HG03060 (cell line): Measurements from ENCODE around the gene SDHAF3.
"Not testable (repeated sequence)": the region's sequence is repeated elsewhere in the genome, so short reads cannot be mapped to it uniquely, and the experiment has no call there.

ENCODE experiments used
- ATAC-seq: cut with Tn5 transposase; IDR thresholded peaks from one replicate; pipeline ENCODE4 v1.9.1; 2021; ENCODE audit warnings: low read depth, moderate number of reproducible peaks; ENCODE audit not compliant: unreplicated experiment

Gene SDHAF3

DNA sequence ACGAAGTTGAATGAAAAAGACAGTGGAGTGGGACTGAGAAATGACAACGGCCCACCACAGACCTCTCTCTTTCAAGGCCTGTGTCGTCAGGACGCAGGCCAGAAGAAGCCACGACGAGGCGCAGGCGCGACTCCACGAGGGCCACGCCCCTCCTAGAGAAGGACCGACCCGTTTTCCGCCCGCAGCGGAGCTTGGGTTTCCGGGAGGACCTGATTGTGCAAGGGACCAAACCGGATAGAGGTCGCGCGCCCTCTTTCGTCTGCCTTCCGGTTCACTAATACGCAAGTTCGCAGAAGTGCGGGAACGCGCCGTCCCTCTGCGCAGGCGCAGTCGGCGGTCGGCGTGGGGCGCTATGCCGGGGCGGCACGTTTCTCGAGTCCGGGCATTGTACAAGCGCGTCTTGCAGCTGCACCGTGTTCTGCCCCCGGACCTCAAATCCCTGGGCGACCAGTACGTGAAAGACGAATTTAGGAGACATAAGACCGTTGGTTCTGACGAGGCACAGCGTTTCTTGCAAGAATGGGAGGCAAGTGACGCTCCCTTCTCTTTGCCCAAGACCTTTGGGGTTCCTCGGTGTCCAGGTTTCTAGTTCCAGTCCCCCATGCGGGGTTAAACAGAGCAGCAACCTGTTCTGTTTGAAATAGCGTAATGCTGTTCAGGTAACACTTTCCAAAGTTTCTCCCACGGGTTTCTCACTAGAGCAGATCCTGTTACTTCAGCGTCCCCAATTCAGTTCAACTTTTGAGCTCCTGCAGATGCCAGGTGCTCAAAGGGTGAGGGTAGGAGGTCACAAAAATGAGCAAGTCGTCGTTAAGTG lies at the start of gene SDHAF3:
Gene SDHAF3, plus strand, starts transcription at position 327 of the 817 bp plus-strand sequence. Its CDS starts 26 bp downstream, at position 353.
- ATAC-seq = peak; percentile 85

- not testable (repeated sequence) for ATAC-seq
Measured at GRCh38 chr7:97072025-97072424, 45.5 kb upstream of the SDHAF3 start.

DNA sequence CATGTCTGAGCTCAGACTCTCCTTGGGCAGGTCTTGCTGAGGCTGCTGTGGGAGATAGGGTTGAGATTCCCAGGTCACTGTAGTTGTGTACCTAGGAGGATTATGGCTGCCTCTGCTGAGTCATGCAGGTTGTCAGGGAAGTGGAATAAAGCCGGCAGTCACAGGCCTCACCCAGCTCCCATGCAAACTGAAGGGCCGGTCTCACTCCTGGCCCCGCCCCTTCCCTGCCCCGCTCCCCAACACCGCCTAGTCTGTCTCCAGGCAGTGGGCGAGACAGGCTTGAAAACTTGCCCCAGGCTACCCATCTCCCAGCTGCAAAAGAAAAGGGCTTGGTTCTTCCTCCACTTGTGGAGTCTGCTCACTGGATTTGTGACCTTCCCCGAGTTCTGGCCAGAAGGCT lies 41.6 kb upstream of the SDHAF3 start:
- no peak for ATAC-seq

DNA sequence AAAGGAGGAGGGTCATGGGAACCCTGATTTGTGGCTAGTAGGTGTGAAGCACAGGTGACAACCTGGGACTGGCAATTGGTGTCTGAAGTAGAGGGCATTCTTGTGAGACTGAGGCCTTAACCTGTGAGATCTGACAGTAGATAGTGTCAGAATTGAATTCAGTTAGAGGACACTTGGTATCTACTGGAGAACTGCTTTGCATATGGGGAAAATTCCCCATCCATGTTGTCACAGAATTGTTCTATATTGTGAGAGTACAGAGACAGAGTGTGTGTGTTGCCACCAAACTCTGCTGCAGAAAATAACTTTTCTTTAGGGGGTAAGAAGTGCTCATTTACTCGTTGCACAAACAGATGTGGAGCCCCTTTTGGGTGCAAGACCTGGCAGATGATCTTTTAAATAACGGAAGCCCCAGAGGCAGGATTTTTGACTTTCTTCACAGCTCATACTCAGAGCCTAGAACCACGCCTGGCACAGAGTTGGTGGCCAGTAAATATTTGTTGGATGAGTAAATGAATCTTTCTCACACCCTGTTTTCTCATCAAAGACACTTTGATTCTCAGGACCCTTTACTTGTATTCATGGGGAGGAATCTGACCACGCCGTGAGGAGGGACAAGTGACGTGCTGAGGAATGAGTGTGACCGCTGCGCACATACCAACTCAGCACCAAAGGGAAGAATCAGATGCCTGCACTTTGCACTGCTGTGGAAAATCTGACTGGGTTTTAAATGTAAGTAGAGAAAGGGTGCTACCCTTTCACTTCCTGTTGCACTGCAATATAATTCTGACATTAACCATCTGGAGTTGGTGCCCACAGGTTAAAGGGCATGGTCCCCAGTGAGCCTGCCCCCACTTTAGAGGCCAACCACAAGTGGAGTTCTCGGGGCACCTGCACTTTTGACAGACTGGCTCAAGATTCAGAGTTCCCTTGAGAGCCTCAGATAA lies 39.2 kb upstream of the SDHAF3 start:
- ATAC-seq = peak; percentile 61

- no peak for ATAC-seq
Measured at GRCh38 chr7:97079300-97079699, 38.2 kb upstream of the SDHAF3 start.

- ATAC-seq = no peak
Measured at GRCh38 chr7:97081521-97082300, 35.8 kb upstream of the SDHAF3 start.

DNA sequence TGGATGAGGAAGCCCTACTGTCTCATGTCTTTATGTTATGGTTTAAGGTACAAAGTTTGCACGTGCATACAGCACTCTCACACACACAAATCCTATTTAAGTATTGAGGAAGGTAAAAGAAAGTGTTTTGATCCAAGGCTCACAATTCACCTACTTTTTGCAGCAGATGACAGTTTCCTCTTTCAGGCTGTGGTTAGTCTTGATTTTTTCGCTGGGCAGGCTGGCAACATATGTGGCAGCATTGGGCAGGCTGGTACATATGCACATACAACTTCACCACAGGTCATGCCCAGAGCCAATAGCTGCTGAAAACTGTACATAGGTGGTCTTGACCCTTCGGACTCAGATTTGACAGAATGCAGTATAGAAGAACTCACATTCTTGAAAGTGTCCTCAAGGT lies 29.1 kb upstream of the SDHAF3 start:
- ATAC-seq = no peak

DNA sequence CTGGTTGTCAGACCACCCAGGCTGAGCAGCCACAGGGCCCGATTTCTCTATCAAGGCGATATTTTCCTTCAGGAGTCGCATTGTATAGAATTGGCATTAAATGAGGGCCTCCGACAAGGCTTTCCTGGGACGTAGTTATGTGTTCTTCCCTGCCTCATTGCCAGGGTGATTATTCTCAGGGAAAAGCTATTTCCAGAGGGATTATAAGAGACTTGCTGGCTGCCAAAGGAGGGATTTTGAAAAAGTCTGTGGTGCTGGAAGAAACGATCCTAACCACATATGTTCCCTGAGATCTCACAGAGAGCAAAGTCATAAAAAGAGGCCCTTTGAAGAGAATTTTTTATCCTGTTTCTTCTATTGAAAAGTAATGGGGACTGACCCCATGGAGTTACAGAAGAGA lies 27.7 kb upstream of the SDHAF3 start:
- no peak for ATAC-seq

DNA sequence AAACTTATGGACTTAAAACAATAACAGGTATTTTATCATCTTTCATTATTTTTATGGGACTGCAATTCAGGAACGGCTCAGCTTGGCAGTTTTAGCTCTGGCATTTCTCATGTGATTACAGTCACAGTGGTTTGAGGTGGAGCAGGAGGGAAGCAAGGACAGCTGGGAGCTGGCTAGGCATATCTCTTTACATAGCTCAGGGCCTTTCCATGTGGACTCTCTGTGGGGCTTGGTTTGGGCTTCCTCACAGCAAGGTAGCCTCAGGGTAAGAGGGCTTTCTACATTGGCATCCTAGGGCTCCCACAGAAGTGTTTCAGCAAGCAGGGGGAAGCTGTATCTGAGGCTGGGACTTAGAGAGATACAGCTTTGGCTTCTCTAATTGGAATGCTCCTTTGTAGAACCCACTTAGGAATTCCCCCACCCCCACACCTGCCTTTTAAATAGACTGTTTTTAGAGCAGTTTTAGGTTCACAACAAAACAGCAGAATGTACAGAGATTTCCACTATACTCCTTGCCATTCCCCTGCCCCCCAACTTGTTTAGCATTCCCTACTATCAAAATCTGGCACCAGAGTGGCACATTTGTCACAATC lies 26.6 kb upstream of the SDHAF3 start:
- no peak for ATAC-seq

DNA sequence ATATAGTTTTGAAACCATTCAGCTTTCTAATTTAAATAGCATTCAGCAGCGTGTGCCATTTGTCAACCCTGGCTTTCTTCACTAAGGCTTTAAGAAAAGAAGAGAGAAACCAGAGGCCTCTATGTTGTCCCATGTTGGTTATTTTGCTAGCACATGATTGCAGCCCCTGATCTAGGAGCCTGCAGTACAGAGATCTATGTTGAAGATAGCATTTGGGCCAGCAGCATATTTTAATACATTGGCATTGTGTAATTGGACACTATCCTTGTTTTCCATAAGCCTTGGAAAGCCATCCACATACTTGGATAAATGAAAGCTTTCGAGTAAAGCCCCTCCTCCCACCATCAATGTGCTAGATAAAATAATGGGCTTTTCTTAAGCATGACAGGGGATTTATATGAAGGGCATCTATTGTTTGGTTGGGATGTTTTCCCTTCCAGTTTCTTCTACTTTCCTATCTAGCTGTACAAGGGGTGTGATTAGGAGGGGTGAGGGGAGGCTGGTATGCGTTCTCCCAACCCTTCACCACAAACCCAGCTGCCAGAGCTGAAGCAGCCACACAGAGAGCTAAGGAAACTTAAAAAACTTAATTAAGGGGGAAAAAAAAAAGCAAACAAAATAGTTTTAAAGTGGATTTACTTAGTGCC lies 23.1 kb upstream of the SDHAF3 start:
- no peak for ATAC-seq

- no peak for ATAC-seq
Measured at GRCh38 chr7:97096037-97096436, 21.5 kb upstream of the SDHAF3 start.

- no peak for ATAC-seq
Measured at GRCh38 chr7:97096661-97097060, 20.8 kb upstream of the SDHAF3 start.

GRCh38 chr7:97104719-97105238 lies 12.7 kb upstream of the SDHAF3 start:
- peak; percentile 90 for ATAC-seq

- no peak for ATAC-seq
Measured at GRCh38 chr7:97107192-97107800, 10.2 kb upstream of the SDHAF3 start.

DNA sequence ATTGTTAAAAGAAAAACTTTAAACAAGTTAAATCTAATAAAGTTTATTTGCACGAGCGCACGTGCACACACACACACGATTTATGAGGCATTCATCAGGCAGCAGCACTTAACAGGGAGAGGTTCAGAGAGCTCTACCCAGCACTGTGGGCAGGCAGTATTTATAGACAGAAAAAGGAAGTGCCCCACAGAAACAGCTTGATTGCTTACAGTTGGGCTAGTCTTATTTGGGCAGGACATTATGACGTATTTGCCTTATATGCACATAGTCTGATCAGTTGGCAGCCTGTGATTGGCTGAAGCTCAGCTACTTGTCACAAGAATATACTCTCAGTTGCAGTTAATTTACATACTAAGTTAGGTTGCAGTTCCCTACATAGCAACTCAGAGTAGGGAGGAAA lies 1.2 kb upstream of the SDHAF3 start:
- ATAC-seq = peak; percentile 37

DNA sequence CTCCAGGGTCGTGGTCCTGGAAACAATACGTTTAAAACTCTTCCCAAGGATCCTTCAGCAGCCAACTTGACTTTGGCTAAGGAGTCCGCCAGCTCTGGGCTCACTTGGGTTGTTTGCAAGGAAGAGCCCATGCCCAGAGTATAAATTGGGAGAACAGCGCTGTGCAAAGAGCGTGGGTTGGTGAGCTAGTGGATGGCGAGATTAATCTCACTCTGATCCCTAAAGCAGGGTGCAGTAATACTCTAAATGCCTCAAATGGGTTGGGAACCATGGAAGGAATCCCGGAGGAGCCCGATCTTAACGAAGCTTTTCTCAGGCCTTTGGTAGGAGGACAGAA lies 495 bp upstream of the SDHAF3 start:
- ATAC-seq = no peak

- no peak for ATAC-seq
Measured at GRCh38 chr7:97118306-97118917, 914 bp downstream of the SDHAF3 start.

DNA sequence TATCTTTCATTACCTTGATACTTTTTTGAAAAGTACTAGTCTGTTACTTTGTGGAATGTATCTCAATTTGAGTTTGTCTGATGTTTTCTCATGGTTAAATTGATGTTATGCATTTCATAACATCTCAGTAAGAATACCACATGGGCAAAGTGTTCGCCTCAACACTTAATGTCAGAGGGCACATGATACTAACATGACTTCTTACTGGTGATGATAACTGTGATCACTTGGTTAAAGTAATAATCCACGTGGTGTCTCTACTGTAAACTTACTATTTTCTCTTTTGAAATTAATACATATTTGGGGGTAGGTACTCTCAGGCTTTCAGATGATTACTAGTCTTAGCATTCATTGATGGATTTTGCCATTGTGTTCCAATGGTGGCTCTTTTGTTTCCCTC lies 2.2 kb downstream of the SDHAF3 start:
- no peak for ATAC-seq
